DMS153 (cell line): ENCODE measurements around the gene LEKR1.
"Not testable (repeated sequence)": the region's sequence is repeated elsewhere in the genome, so short reads cannot be mapped to it uniquely, and the experiment has no call there.

Experiments
- DNase-seq: peaks from one replicate; lab custom pipeline; 2025; lab: John Stamatoyannopoulos, UW

The LEKR1 gene

DNA sequence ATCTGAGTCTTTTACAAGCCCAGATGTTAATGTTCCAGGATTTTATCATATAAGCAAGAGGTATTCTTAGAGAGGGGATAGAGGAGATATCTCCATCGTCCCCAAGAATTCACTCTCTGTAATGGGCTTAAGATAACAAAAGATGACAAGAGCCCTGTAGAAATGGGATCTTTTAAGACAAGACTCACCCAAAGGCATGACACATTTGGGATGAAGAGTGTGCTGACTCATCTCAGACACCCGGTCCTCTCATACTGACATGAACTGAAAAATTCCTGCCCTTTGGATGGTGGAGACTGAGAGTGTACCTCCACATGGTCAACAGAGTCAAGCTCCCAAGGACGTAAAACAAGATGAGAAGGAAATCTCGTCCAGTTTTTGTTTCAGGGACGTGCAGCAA lies 11.0 kb downstream of the LEKR1 start:
- no peak for DNase-seq

- no peak for DNase-seq
Measured at GRCh38 chr3:156838035-156838434, 11.9 kb downstream of the LEKR1 start.

DNA sequence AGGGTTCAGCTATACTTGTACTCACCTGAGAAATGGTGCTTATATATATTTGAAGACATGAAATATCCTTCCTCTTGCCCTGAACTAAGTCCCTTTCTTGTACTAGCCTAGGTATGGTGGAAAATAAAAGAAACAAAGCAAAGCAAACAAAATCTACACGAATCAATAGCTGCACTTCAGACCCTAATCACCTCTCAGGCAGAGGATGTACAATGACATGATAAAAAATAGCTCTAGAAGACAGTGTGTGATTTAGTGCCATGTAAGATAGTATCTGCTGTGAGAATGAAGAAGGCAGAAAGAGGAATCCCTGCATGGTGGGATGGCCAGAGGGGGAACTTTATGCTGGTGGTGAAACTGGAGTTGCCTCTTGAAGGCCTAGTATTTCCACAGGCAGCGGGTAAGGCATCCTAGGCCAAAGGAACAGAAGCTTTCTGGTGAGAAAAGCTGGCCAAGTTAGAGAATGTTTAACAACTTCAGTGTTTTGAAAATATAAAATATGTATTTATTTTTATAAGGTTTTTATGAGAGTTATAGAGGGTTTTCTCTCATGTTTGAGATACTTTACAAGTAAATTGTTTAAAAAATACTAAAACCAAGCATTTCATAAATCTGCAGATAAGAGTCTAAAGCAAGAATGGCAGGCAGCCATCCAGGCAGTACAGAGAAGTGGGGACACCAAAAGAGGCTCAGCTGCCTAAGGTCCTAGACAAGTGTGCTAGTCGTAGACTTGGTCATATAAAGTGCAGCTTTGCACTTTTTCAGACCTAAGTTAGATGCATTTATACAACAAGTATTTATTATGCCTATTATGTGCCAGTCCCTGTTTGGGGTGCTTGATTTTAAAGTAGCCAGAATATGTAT lies 14.9 kb downstream of the LEKR1 start:
- peak; percentile 65 for DNase-seq

DNA sequence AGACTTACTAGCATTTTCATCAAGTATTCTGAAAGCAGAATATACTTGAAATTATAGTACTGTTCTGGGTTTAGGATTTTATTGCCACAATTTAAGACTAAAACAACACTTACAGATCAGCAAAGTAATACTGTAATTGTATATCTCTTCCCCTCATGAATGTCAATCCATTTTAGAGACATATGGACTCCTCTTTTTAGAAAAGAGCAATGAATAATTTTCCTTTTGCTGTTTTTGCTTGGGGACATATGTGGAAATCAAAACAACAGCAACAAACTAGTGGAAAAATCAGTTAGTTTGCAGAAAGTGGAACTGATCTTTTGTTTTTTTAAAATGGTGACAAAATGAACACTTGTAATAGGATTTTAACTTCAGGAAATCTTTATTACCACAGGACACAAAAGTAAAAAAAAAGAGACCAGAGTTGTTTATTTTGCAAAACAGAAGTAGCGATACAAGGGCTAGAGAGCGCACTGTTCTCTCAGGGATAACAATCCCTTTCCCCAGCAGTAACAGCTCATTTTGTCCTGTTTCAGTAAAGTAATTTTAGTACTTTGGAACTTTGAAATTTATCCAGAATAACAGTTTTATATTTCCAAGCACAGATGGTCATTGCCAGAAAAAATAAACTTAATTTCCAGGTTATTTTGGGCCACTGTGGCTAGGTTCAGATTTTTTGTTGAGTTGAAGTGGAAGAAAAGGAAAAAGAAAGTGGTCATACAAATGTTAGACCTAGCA lies 17.1 kb downstream of the LEKR1 start:
- DNase-seq: no peak

GRCh38 chr3:156847752-156848448 lies 21.7 kb downstream of the LEKR1 start:
- DNase-seq: no peak

DNA sequence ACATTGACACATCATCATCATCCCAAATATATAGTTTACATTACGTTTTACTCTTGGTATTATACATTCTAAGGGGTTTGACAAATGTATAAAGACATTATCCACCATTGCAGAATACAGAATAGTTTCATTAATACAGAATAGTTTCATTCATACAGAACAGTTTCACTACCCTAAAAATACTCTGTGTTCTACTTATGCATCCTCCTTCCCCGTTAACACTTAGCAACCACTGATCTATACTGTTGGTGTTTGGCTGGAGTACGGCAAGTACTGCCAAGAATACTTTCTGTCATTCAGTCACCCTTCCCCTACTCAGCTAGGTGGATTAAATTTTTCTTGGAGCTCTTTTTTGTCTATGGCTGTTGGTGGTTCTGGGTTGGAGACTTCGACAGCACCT lies 33.4 kb downstream of the LEKR1 start:
- no peak for DNase-seq

DNA sequence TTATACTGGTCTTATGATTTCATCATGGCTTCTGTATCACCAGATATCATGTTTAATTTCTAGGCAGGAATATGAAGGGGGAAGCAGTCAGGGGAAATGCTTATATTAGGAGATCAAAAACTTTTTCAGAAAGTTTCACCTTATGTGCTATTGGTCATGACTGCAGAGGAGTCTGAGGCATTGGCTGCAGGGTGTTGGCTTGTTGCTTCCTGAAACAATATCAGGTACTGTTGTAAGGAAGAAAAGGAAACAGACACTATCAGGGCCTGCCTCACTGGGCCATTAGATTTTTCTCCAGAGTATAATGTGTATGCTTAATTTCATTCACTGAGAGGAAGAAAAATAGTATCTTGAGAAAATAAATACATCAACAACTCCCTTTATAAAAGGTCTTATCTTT lies 34.7 kb downstream of the LEKR1 start:
- no peak for DNase-seq

DNA sequence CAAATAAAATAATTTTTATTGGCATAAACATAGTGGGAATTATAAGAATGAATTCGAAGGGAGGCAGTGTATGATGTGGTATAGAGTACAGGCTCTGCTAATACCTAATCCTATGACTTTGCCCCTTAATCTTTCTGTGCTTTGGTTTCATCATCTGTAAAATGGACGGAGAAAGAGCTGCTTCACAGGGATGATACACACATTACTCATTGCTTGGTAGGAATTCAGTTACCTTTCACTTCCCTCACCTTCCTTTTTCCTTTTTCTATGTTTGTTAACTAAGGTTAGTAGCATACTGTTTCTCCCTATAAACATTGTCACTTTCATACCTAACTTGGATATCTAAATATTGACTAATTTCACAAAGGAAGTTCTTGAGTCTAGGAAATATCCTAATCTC lies 36.2 kb downstream of the LEKR1 start:
- no peak for DNase-seq

DNA sequence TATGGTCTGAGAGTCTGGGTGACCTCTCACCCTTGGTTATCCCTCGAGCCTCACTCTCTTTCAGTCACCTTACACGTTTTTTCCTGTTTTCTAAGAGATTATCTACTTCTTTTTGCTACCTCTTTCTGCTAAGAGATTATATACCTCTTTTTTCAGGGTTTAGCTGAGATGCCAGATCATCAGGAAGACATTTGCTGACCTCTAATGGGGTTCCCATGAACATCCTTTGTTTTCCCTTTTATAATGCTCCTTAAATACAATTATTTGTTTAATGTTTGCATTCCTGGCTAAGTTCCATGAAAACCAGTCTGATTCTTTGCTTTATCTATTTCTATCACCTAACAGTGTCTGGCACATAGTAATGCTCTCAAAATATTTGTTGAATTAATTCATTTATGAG lies 39.6 kb downstream of the LEKR1 start:
- no peak for DNase-seq

GRCh38 chr3:156867174-156867573 lies 41.0 kb downstream of the LEKR1 start:
- no peak for DNase-seq

GRCh38 chr3:156867920-156868319 lies 41.8 kb downstream of the LEKR1 start:
- no peak for DNase-seq

- no peak for DNase-seq
Measured at GRCh38 chr3:156873906-156874305, 47.8 kb downstream of the LEKR1 start.

DNA sequence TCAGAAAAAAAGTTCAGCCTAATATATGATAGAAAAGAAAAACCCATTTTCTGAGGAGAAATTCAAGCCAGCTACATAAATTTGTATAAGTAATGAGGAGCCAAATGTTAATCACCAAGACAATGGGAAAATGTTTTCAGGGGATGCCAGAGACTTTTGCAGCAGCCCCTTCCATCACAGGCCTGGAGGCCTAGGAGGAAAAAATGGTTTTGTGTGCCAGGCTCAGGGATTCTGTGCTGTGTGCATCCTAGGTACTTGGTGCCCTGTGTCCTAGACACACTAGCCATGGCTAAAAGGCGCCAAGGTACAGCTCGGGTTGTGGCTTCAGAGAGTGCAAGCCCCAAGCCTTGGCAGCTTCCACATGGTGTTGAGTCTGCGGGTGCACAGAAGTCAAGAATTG lies 53.3 kb downstream of the LEKR1 start:
- DNase-seq: not testable (repeated sequence)

GRCh38 chr3:156885761-156886160 lies 59.6 kb downstream of the LEKR1 start:
- DNase-seq: no peak

DNA sequence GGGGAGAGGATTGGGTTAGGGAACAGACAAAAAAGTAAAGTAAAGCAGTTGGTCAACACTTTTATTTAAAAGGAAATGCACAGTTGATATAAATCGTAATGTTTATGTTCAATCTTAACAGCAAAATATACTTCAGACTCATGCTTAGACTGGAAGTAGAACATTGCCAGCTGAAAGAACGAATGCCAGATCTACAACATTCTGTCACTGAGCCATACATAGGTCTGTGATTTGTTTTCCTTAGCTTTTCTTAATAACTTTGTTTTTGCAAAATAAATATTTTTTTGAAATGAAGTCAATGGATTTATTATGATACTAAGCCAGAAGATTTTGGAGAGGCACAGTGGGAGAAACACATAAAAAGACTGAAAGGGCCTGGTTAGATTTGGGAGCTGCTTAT lies 62.0 kb downstream of the LEKR1 start:
- DNase-seq: no peak

DNA sequence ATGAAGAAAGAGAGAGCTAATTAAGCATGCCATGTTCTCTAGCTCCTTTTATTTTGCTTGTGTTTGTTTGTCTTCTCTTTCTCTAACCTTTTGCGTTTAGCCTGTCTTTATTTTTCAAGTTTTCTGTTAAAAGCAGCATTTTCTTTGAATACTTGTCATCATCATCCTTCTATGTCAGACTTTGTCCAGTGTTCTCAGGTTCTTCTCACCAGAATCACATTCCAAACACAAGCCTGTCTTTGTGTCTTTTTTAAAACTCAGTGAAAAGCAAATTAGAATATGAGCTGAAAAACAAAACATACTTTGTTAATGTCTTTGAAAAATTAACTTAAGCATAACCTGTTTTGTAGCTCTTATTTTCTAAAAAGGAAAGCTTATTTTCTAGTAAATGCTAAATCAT lies 62.4 kb downstream of the LEKR1 start:
- DNase-seq: no peak

DNA sequence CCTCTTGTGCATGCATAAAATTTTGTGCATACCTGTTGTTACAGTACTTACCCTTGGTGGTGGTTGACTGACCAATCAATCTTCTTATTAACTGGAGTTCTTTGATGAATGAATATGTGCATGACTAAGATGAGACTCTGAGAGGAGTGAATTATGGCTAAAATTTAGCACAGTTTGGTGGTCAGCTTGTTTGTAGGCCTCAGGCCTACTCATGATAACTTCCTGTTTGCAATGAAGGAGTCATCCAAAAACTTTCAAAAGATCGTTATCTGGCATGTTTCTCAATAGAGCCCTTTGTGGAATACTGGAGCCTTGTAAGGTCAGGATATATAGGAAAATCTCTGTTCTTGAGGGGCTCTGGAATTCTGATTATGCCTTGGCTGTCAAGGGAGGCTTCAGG lies 66.5 kb downstream of the LEKR1 start:
- no peak for DNase-seq

DNA sequence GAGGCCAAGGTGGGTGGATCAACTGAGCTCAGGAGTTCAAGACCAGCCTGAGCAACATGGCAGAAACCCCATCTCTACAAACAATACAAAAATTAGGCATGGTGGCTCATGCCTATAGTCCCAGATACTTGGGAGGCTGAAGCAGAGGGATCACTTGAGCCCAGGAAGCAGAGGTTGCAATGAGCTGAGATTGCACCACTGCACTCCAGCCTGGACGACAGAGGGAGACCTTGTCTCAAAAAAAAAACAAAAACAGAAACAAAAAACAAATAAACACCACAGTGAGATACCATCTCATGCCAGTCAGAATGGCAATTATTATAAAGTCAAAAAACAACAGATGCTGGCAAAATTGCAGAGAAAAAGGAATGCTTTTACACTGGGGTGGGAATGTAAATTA lies 69.2 kb downstream of the LEKR1 start:
- not testable (repeated sequence) for DNase-seq

GRCh38 chr3:156897851-156898250 lies 71.7 kb downstream of the LEKR1 start:
- not testable (repeated sequence) for DNase-seq

DNA sequence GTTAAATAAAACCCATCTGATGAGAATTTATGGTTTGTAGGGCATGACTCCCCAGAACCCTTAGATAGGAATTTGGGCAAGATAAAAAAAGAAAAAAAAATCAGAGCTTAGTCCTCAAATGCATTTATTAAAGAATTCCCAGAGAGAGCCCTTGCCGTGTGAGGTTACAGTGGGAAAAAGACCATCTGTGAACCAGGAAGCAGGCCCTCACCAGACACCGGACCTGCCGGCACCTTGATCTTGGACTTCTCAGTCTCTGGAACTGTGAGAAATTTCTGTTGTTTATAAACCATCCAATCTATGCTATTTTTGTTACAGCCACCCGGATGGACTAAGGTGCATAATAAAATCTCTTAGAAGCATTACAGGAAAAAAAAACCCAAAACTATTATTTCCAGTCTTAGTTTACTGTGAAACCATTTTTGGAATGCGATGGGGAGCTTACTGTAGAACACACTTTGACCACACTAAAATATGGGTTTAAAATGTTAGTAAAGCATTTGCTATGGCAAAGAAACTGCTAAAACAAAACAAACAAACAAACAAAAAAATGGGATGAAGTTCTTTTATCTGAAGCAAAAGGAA lies 72.2 kb downstream of the LEKR1 start:
- no peak for DNase-seq

GRCh38 chr3:156899951-156900350 lies 73.8 kb downstream of the LEKR1 start:
- no peak for DNase-seq

- DNase-seq: no peak
Measured at GRCh38 chr3:156902916-156903315, 76.8 kb downstream of the LEKR1 start.
